Cortex of kidney (tissue), 1 donor: ENCODE results near the gene CHST1.

Source experiments
- DNase-seq: peaks from one replicate; lab custom pipeline; 2025; lab: John Stamatoyannopoulos, UW

The CHST1 gene

DNA sequence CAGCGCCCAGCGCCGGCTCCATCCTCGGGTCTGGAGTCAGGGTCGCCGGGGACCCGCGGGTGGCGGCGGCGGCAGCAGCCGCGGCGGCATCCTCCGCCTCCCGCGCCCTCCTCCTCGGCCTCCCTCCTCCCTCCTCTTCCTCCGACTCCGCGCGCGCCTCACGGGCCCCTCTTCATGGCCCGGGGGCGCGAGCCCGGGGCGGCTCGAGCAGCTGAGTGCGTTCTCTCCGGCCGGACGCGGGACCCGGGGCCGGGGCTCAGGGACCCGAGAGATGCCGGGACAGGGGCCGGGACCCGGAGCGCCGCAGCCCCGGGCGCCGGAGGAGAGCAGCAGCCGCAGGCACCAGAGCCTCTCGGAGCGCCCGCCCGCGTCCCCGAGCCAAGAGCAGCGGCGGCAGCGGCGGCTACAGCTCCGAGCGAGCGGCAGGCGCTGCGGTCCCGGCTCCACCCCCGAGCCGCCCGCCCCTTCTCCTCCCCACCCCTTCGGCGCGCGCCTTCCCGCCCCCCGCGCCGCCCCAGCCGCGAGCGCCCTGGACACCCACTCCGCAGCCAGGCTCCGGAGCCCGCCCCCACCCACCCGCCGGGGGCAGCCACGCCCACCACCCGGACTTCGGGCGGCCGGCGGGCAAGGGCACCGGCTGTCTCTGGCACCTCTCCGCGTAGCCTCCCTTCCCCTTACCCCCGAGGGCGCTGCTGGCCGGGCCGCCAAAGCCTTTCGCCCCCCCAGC, at the start of gene CHST1:
Gene CHST1 (minus strand): TSS at position 417 of the 727 bp plus-strand sequence. CDS start 14,699 bp downstream, outside the sequence.
- no peak for DNase-seq

GRCh38 chr11:45713573-45713972, 48.2 kb upstream of the CHST1 start:
- no peak for DNase-seq

- DNase-seq: no peak
Observed at GRCh38 chr11:45710561-45710960, 45.1 kb upstream of the CHST1 start.

DNA sequence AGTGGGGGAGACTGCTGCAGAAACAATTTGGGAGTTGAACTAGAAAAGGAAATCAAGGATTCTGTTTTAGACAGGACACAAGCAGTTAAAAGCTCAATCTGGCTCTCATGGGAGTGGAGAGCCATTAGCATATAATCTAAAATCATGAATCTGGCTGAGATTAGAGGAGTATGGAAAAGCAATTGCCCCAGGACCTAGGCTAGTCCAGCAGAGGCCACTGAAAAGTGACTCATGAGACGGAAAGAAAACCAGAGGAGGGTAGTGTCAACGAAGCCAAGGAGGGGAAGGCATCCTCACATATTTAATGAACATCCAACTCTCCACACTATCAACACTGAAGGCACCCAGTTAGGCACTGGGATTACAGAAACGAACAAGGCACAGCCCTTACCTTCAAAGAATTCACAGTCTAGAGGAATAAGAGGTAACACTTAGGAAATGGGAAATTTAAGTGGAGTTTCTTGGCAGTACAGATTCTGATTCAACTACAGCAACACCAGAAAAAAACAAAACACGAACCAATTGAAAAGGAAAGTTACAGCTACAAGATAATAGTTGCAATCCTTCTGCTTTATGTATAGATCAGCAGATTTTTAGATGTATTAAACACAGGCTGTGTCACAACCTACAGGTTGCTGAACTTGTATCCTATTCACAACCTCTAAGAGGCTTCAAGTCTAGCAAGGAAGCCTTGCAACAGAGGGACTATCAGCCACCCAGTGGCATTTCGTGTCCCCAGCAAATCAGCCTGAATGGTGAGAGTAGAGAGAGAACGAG, 43.7 kb upstream of the CHST1 start:
- DNase-seq: no peak

DNA sequence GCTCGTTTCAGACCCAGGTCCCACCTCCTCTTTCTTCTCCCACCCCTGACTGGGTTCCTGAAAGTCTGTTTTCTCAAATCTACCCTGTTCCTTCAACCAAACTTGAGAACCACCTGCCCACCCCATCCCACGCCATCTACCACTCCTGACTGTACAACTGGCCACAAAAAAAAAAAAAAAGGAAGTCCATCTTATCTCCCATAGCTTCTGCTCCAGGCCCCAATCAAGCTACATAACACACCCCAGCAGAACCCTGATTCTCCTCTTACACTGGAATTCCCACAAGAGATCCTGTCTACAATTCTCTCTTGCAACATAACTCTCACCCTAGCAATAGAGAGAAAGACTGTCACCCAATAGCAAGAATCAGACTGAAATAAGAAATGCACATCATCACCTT, 39.2 kb upstream of the CHST1 start:
- DNase-seq: no peak

DNA sequence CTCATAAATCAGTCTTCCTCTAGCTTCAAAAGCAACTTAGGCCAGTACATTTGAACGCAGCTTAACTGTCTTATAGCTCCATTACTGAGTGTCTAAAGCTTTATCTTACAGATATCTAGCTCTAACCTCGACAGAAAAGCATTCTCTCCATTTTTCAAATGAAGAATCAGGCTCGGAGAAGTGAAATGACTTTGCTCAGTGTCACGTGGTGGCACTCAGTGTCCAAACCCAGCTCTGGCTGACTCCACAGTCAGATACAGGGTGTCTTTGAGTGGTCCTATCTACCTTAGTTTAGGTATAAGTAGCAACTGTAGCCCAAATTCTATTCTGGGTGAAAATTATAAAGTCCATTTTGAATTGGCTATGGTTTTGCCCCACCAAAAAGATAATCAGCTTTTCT, 38.7 kb upstream of the CHST1 start:
- no peak for DNase-seq

DNA sequence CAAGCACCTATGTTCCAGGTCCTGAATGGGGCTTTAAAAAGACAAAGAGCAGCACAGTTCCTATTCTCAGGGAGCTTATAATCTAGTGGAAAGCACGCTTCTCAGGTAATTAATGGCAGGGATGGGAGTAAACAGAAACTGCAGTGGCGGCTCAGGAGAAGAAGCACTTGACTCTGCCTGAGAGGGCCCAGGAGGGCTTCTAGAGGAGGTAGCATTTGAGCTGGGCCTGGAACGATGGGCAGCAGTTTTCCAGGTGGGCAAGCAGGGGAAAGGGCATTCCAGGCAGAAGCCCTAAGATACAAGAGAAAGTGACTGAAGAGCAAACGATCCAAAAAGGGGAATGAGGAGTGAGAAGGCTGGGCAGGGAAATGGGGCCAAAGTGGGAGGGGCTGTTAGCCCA, 37.1 kb upstream of the CHST1 start:
- no peak for DNase-seq

DNA sequence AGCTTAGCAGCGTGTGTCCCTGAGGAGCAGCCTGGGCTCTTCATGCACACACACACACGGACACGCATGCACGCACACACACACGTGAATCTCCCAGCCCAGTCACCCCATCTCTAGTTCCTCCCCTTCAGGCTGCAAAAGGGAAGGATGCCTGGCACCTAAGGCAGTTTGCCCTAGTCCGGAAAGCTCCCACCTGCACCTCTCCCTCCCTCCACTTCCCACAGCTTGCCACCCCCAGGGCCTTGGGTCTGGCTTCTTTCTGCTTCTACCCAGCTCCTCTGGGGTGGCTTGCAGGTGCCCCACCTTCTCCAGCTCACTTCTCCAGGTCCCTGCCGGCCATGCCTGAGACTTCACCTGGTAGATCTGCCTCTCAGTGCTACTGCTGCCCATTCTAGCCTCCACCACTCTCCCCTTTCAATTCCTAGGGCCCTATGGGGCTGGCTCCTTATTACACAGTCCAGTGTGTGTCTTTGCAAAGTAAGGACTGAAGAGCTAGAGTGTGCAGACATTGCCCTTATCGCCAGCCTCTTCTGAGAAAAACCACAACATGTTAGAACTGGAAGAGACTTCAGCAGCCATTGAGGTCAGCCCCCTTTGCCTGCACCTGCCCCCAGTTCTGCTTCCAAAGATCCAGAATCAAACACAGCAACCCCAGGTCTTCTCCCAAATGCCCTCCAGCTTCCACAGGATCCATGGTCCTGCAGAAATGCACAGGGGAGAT, 33.5 kb upstream of the CHST1 start:
- no peak for DNase-seq

- DNase-seq: no peak
Observed at GRCh38 chr11:45692808-45693453, 27.5 kb upstream of the CHST1 start.

- DNase-seq: no peak
Observed at GRCh38 chr11:45688472-45689033, 23.1 kb upstream of the CHST1 start.

DNA sequence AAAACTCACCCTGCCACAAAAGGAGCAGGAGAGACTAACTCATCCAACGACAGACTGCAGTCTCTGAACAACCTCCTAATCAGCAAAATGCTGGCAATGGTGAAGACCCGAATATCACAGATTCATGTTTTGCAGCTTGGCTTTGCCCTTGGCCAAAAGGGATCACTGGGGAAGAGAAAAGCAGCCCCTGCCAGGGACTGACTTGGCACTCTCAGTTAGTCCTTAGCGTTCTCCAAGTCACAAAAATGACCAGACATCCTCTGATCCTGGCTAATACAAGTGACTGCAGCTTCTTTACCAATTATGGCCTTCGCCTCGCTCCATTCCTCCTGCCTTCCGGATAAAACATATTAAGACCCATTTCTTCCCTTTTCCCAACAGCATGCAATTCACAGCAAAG, 22.4 kb upstream of the CHST1 start:
- no peak for DNase-seq

DNA sequence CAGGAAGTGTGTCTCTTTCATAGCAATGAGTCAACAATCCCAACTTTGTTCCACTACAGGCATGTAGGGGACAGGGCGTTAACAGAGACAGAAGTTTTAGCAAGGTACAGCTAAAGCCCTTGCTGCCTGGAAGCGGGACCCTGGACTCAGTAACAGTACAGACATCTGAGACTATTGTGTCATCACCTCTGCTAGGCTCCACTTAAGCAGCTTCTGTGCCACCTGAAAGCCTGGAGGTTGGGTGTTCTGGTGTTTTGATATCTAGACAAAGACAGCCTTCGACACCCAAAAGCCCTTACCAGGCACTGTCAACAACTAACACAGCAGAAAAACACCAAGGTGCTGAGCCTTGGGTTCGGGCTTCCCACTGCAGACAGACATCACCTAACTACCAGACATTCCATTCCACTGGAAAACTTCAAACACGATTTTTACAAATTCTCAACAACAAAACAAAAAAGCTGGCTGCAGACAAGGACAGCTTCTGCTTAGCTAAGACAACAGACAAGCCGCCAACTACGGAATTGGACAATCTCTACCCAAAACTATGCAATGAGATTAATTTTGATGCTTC, 20.6 kb upstream of the CHST1 start:
- DNase-seq: no peak

GRCh38 chr11:45684440-45684839, 19.0 kb upstream of the CHST1 start:
- no peak for DNase-seq

DNA sequence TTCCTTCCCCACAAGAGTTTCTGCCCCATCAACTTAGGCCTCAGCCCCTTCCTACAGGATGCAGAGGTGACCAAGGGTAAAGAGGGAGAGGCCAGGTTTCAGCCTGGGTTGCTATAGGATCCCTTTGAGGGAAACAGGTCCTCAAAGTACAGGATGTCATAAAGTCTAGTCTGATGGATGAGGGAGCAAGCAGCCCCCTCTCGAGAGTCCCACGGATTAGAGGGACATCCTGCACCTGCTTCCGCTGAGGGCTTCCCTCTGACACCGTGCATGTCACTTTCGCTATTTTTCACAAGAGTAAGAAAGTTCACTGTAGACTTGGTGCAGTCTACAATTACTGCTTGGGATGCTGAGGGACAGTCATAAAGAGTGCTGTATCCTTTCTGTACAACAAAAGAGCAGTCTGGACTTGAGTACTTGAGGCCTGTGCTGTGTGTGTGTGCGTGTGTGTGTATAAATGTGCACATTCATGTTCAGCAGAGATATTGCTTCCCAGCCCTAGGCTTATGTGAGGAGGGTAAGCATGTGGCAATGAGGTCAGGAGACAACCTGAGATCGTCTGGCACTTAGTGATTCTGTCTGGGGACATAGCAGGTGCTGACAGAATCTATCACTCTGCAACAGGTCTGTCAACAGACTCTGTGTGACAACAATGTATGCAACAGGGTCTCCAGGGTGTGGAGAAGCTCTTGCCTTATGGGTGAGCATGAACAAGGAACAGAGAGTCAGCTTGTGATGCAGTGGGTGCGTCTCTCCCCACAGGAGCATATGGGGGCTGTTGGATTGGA, 18.0 kb upstream of the CHST1 start:
- DNase-seq: no peak

- DNase-seq: no peak
Observed at GRCh38 chr11:45679806-45680205, 14.4 kb upstream of the CHST1 start.

DNA sequence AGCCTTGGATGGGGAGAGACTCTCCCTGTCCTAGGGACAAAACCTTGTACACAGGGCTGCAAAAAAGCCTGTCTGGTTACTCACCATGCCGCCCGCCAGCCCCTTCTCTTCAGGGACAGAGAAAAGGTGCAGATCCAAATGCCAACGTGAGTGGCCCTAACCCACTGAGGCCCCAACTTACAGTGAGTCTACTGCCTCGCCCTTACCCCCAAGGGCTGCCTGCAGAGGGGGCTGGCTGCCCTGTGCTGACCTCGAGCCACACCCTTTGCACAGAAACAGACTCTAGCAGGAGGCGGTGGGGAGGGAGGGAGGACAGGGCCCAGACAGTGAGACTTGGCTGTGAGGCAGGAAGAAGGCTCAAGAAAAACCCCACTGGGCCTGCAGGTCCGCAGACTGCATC, 13.6 kb upstream of the CHST1 start:
- no peak for DNase-seq

DNA sequence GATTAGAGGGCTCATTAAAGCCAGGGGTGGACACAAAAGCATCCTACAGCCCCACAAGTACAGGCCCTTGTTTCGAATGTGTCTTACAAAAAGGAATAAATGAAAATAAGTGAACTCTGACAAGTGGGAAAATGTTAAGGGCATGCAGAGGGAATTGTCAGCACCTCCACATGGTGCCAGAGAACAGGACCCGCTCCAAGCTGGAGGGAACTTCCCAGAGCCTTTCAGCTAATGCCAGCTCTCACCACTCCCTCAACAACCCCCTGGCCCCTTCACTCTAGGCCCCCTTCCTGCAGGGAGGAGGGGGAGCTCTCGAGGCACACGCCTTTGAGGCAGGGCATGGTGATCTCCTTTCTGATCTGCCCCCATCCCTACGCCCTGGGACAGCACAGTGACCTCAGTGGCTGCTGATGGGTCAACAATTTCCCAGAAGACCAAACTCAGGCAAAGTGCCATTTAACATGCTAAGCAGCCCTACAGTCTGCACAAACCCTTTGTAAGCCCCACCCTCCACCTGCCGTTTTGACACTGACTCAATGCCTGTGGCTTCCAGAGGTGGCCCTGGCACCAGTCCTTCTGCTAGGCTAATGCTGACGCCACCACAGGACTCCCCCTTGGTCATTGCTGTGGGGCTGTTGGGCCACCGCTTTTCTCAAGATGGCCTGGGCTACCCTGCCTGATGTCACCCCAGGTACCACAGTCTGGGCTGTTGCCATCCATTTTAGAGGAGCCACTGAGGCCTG, 12.5 kb upstream of the CHST1 start:
- DNase-seq: no peak

- DNase-seq: no peak
Observed at GRCh38 chr11:45676522-45677095, 11.2 kb upstream of the CHST1 start.

GRCh38 chr11:45675646-45676045, 10.2 kb upstream of the CHST1 start:
- DNase-seq: no peak
